Stomach (tissue), 4 donors: ENCODE results near the gene MAPK9.

ENCODE experiments used
- EP300 ChIP-seq: sonication (generic); formaldehyde crosslinking; IDR thresholded peaks from one replicate; pipeline ENCODE4 v1.6.1; 2017; ENCODE audit warnings: antibody characterized with exemption
- TF ChIP-seq, protein P1 (sequence below), 7 experiments: fragments of 450-650 bp in 4 of 7; fragments of 200-600 bp in 3 of 7; sonication (generic) in 3 of 7; IDR thresholded peaks; one replicate each; pipeline ENCODE4 v1.5.1; 2016 to 2019; ENCODE audit warnings: antibody characterized with exemption in 7 of 7, control low read depth in 2 of 7, mild to moderate bottlenecking in 1 of 7

DNA sequence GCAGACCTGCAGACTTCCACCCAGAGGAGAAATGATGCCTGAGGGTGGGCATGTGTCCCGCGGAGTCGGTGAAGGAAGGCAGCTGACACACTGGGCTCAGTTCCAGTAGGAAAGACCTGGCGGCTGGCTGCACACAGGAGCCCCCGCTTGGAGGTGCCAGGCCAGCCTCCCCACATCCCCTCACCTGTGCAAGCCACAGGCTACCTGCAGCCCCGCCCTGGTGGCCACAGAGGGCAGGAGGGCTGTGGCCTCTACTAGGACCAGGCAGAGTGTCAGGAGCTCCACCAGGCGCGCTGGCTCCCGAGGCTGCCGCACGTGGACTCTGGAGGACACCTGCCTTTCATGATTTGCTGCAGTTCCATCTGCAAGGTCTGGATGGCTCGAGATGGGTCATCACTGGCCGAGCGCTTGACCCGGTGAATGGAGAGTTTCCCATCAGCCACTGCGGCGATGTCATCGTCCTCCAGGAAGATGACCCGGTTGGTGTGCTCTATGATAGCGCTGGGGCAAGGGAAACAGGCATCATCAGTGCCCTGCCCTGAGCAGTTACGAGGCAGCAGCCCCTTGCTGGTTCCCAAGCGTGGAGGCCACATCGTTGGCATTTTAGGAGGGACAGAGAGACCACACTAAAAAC, 26.7 kb upstream of the MAPK9 start:
- TF ChIP-seq EP300: no peak
- TF ChIP-seq, protein P1, sequence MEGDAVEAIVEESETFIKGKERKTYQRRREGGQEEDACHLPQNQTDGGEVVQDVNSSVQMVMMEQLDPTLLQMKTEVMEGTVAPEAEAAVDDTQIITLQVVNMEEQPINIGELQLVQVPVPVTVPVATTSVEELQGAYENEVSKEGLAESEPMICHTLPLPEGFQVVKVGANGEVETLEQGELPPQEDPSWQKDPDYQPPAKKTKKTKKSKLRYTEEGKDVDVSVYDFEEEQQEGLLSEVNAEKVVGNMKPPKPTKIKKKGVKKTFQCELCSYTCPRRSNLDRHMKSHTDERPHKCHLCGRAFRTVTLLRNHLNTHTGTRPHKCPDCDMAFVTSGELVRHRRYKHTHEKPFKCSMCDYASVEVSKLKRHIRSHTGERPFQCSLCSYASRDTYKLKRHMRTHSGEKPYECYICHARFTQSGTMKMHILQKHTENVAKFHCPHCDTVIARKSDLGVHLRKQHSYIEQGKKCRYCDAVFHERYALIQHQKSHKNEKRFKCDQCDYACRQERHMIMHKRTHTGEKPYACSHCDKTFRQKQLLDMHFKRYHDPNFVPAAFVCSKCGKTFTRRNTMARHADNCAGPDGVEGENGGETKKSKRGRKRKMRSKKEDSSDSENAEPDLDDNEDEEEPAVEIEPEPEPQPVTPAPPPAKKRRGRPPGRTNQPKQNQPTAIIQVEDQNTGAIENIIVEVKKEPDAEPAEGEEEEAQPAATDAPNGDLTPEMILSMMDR (IDR thresholded peaks at IDR 0.05): no peak
